Nephron (organoid): ENCODE measurements around the gene ZDHHC6.

ENCODE experiments used
- H3K27ac Mint-ChIP-seq, 3 experiments: 2 replicates each; pipeline ENCODE4 v1.8.0; 2020; ENCODE audit warnings: mixed read lengths in 3 of 3, mild to moderate bottlenecking in 2 of 3, moderate library complexity in 1 of 3
- H3K27me3 Mint-ChIP-seq: 2 replicates; pipeline ENCODE4 v1.8.0; 2021; ENCODE audit warnings: low read depth, mild to moderate bottlenecking, moderate library complexity, mixed read lengths
- H3K36me3 Mint-ChIP-seq: 2 replicates; pipeline ENCODE4 v1.8.0; 2020; ENCODE audit warnings: low read depth, mixed read lengths
- H3K4me1 Mint-ChIP-seq: 2 replicates; pipeline ENCODE4 v1.8.0; 2020; ENCODE audit warnings: mixed read lengths
- H3K4me3 Mint-ChIP-seq, 3 experiments: 2 replicates each; pipeline ENCODE4 v1.8.0; 2020; ENCODE audit warnings: mild to moderate bottlenecking in 3 of 3, mixed read lengths in 3 of 3, moderate library complexity in 2 of 3
- H3K9me3 Mint-ChIP-seq: 2 replicates; pipeline ENCODE4 v1.8.0; 2020; ENCODE audit warnings: mixed read lengths
- TF ChIP-seq, protein P1 (sequence below), 3 experiments: fragments of 200-600 bp; sonication (generic); IDR thresholded peaks; one replicate each; pipeline ENCODE4 v1.5.0; 2021; ENCODE audit warnings: antibody characterized with exemption in 3 of 3; ENCODE audit not compliant: unreplicated experiment in 3 of 3

The ZDHHC6 gene

GRCh38 chr10:112384141-112384540, 62.6 kb downstream of the ZDHHC6 start:
- TF ChIP-seq, protein P1, sequence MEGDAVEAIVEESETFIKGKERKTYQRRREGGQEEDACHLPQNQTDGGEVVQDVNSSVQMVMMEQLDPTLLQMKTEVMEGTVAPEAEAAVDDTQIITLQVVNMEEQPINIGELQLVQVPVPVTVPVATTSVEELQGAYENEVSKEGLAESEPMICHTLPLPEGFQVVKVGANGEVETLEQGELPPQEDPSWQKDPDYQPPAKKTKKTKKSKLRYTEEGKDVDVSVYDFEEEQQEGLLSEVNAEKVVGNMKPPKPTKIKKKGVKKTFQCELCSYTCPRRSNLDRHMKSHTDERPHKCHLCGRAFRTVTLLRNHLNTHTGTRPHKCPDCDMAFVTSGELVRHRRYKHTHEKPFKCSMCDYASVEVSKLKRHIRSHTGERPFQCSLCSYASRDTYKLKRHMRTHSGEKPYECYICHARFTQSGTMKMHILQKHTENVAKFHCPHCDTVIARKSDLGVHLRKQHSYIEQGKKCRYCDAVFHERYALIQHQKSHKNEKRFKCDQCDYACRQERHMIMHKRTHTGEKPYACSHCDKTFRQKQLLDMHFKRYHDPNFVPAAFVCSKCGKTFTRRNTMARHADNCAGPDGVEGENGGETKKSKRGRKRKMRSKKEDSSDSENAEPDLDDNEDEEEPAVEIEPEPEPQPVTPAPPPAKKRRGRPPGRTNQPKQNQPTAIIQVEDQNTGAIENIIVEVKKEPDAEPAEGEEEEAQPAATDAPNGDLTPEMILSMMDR (IDR thresholded peaks at IDR 0.05; ENCODE audit: unreplicated experiment in 3 of 3), result no peak
- Mint-ChIP-seq H3K4me3 (no peak overlapping the region), H3K4me1 (peaks cover 4% of the 10 kb centered on the region), H3K27ac (no peak overlapping the region), H3K36me3 (no peaks in the 10 kb centered on the region), H3K9me3 (no peaks in the 10 kb centered on the region), H3K27me3 (peaks cover 4% of the 10 kb centered on the region)

DNA sequence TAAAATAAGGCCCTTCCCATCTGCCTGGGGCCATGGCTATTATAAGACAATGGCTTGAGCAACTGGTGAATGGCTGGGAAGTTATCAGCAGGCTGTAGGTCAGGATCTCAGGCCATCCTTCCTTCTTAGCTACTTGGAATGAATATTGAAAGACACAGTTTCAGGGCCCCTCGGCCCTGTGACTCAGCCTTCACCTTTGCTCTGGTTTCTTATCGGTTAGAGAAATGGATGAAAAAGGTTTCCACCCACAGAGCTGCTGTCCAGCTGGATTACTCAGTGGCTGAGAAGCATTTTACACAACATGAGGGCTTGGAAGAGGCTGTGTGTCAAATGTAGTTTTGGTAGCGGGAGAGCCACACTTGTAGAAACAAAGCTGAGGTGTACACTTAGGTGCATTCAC, 63.4 kb downstream of the ZDHHC6 start:
- TF ChIP-seq, protein P1 (IDR thresholded peaks at IDR 0.05; ENCODE audit: unreplicated experiment in 3 of 3), result no peak
- no peak overlapping the region for H3K27ac Mint-ChIP-seq
- H3K27me3 Mint-ChIP-seq, result peaks cover 4% of the 10 kb centered on the region
- H3K4me3 Mint-ChIP-seq, result no peak overlapping the region
- peaks cover 4% of the 10 kb centered on the region for H3K4me1 Mint-ChIP-seq
- no peaks in the 10 kb centered on the region for H3K9me3 Mint-ChIP-seq
- H3K36me3 Mint-ChIP-seq, result no peaks in the 10 kb centered on the region

GRCh38 chr10:112382515-112383235, 64.0 kb downstream of the ZDHHC6 start:
- Mint-ChIP-seq H3K36me3 (no peaks in the 10 kb centered on the region), H3K9me3 (no peaks in the 10 kb centered on the region), H3K27ac (no peak overlapping the region), H3K4me3 (no peak overlapping the region), H3K4me1 (peaks cover 4% of the 10 kb centered on the region), H3K27me3 (peaks cover 4% of the 10 kb centered on the region)
- TF ChIP-seq, protein P1 (IDR thresholded peaks at IDR 0.05; ENCODE audit: unreplicated experiment in 3 of 3), result no peak
